HepG2 (cell line): ENCODE results near the gene CSNK1G1. TPM values are rescaled to one million over a fixed set of nuclear protein-coding genes. Genes with fewer than 3 reads are reported as not detected.
A peak's percentile ranks its signal among the peaks of the same experiment; 100 is the strongest.

Experiments used
- AGO2 ChIP-seq: fragments of 200-400 bp; formaldehyde crosslinking; optimal IDR thresholded peaks from 2 replicates; pipeline ENCODE3; 2017; ENCODE audit warnings: mild to moderate bottlenecking, low read depth, low read length, moderate library complexity
- EP300 ChIP-seq, 3 experiments: sonication (generic) in 1 of 3; formaldehyde crosslinking in 1 of 3; IDR thresholded peaks; 2 replicates each; pipeline versions ENCODE4 v1.5.1 to v1.6.1; 2011 to 2020; ENCODE audit warnings: low read depth in 2 of 3, low read length in 2 of 3, borderline replicate concordance in 1 of 3, improper control_type of control experiment in 1 of 3, mild to moderate bottlenecking in 1 of 3, missing genetic modification reagents in 1 of 3, moderate library complexity in 1 of 3
- GTF2F1 ChIP-seq: fragments of 150-350 bp; IDR thresholded peaks from 2 replicates; pipeline ENCODE4 v1.6.1; 2014; ENCODE audit warnings: low read length
- KDM6A ChIP-seq: IDR thresholded peaks from 2 replicates; pipeline ENCODE4 v1.6.1; 2016; ENCODE audit warnings: low read depth
- MTF1 ChIP-seq: sonication (generic); formaldehyde crosslinking; IDR thresholded peaks from 2 replicates; pipeline ENCODE4 v1.5.0; 2020; ENCODE audit warnings: missing genetic modification reagents
- MTF2 ChIP-seq: sonication (generic); formaldehyde crosslinking; IDR thresholded peaks from 2 replicates; pipeline ENCODE4 v1.5.0; 2020; ENCODE audit warnings: missing genetic modification reagents, borderline replicate concordance
- NR2F6 ChIP-seq, 2 experiments: IDR thresholded peaks; 2 replicates each; pipeline ENCODE4 v1.6.1; 2016; ENCODE audit warnings: antibody characterized with exemption in 1 of 2, mild to moderate bottlenecking in 1 of 2
- PHF20 ChIP-seq: sonication (generic); formaldehyde crosslinking; IDR thresholded peaks from 2 replicates; pipeline ENCODE4 v1.5.0; 2020; ENCODE audit warnings: mild to moderate bottlenecking, missing genetic modification reagents
- RAD21 ChIP-seq: fragments of 450-650 bp; formaldehyde crosslinking; IDR thresholded peaks from 2 replicates; pipeline ENCODE4 v1.5.0; 2020; ENCODE audit warnings: mild to moderate bottlenecking
- RXRB ChIP-seq: IDR thresholded peaks from 2 replicates; pipeline ENCODE4 v1.6.1; 2016; ENCODE audit warnings: borderline replicate concordance, missing genetic modification reagents, missing compliant biosample characterization
- SMYD3 ChIP-seq: sonication (generic); formaldehyde crosslinking; IDR thresholded peaks from 2 replicates; pipeline ENCODE4 v1.8.1; 2023; ENCODE audit warnings: mild to moderate bottlenecking, missing genetic modification reagents
- SP140L ChIP-seq: sonication (generic); formaldehyde crosslinking; IDR thresholded peaks from 2 replicates; pipeline ENCODE4 v1.4.0; 2020; ENCODE audit warnings: missing genetic modification reagents, borderline replicate concordance
- U2AF1 ChIP-seq: fragments of 200-400 bp; formaldehyde crosslinking; optimal IDR thresholded peaks from 2 replicates; pipeline ENCODE3; 2017; ENCODE audit warnings: mild to moderate bottlenecking, low read depth, low read length
- ZC3H13 ChIP-seq: sonication (generic); formaldehyde crosslinking; IDR thresholded peaks from 2 replicates; pipeline ENCODE4 v1.8.1; 2023; ENCODE audit warnings: mild to moderate bottlenecking, missing genetic modification reagents, moderate library complexity
- ZNF235 ChIP-seq: sonication (generic); formaldehyde crosslinking; IDR thresholded peaks from 2 replicates; pipeline ENCODE4 v1.8.1; 2023; ENCODE audit warnings: mild to moderate bottlenecking, missing genetic modification reagents, borderline replicate concordance
- ZNF761 ChIP-seq: sonication (generic); formaldehyde crosslinking; conservative IDR thresholded peaks from 2 replicates; pipeline ENCODE4 v1.4.0; 2020; ENCODE audit warnings: mild to moderate bottlenecking, missing genetic modification reagents
- ZNF850 ChIP-seq: sonication (generic); formaldehyde crosslinking; conservative IDR thresholded peaks from 2 replicates; pipeline ENCODE4 v1.9.0; 2021; ENCODE audit warnings: mild to moderate bottlenecking, missing genetic modification reagents
- ZSCAN20 ChIP-seq: sonication (generic); formaldehyde crosslinking; IDR thresholded peaks from 2 replicates; pipeline ENCODE4 v1.4.0; 2020; ENCODE audit warnings: missing genetic modification reagents, mild to moderate bottlenecking, borderline replicate concordance
- polyA plus RNA-seq, 8 experiments: library from polyadenylated mRNA; depleted of rRNA in 3 of 8; stranded (reverse) in 7 of 8; unstranded in 1 of 8; fragments of >200 nt; fragmentation: Illumina TruSeq in 4 of 8; extraction: Trizol in 4 of 8; gene quantifications; 2 replicates each; pipeline versions ENCODE4 v1.2.1 to v1.2.3, GENCODE V29; 2011 to 2016; ENCODE audit warnings: low read depth in 4 of 8, missing spikeins in 1 of 8, mixed read lengths in 1 of 8; ENCODE audit not compliant: insufficient read depth in 1 of 8
- total RNA-seq, 5 experiments: library from RNA; depleted of rRNA; stranded (reverse); fragments of >200 nt; fragmentation: Illumina TruSeq; extraction: Trizol; gene quantifications; 2 replicates each; pipeline ENCODE4 v1.2.3, GENCODE V29; 2016; ENCODE audit warnings: low read depth in 1 of 5
- TF ChIP-seq, protein P1 (sequence below): sonication (generic); formaldehyde crosslinking; IDR thresholded peaks from 2 replicates; pipeline ENCODE4 v1.5.0; 2020; ENCODE audit warnings: missing genetic modification reagents
- TF ChIP-seq, protein P2 (sequence below): sonication (generic); formaldehyde crosslinking; IDR thresholded peaks from 2 replicates; pipeline ENCODE4 v1.4.0; 2020; ENCODE audit warnings: mild to moderate bottlenecking, missing genetic modification reagents
- TF ChIP-seq, protein P3 (sequence below): sonication (generic); formaldehyde crosslinking; IDR thresholded peaks from 2 replicates; pipeline ENCODE4 v1.5.0; 2020; ENCODE audit warnings: missing genetic modification reagents
- TF ChIP-seq, protein P4 (sequence below): sonication (generic); formaldehyde crosslinking; IDR thresholded peaks from 2 replicates; pipeline ENCODE4 v1.4.0; 2020; ENCODE audit warnings: missing genetic modification reagents
- TF ChIP-seq, protein P5 (sequence below): sonication (generic); formaldehyde crosslinking; conservative IDR thresholded peaks from 2 replicates; pipeline ENCODE4 v1.8.0; 2022; ENCODE audit warnings: low read depth, missing genetic modification reagents

The CSNK1G1 gene
- total and polyA plus RNA-seq, 2 of the 13 experiments (the other 11 are each of a cell fraction or from before 2014, with no cell fraction given): 8.5 to 12.6 TPM

DNA sequence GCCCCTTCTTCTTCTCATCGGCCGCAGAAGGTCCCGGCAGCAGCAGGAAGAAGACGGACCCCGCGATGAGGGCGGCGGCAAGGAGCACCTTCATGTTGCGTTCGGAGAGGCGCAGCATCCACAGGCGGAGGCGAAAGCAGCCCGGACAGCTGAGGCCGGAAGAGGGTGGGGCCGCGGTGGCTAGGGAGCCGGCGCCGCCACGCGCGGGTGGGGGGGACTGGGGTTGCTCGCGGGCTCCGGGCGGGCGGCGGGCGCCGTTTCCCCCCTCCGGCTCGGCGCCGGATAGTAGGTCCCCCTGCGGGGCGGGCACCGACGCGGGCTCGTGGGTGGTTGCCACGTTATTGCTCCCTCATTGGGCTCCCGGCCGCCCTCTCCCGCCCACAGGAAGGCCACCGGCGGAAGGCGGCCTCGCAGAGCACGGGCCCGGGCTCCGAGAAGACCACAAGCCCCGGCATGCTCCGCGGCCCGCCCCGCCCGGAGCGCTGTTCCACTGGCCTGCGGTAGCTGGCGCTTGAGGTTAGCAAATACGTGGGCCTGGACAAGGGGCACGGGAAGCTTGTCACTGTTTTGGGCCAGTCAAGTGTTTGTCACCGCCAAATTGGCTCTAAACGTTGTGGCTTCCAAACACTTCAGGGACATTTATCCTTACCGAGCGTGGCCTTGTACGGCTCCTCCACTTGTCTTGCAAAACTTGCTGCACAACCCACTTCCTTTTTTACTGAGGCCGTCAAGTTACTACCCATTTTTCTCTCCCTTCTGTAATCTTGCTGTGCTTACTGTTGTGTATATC, 192.9 kb downstream of the CSNK1G1 start, which contains the start of gene PPIB (continued):
- TF ChIP-seq, protein P1, sequence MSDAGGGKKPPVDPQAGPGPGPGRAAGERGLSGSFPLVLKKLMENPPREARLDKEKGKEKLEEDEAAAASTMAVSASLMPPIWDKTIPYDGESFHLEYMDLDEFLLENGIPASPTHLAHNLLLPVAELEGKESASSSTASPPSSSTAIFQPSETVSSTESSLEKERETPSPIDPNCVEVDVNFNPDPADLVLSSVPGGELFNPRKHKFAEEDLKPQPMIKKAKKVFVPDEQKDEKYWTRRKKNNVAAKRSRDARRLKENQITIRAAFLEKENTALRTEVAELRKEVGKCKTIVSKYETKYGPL: 0 out of 2 replicates have a peak, but pooled peaks have one; percentile 23
- TF ChIP-seq ZNF761: no peak
- TF ChIP-seq GTF2F1: no peak
- TF ChIP-seq AGO2: peak; percentile 91
- TF ChIP-seq RAD21 (CRISPR knock-in tag): peak; percentile 66
- TF ChIP-seq, protein P2, sequence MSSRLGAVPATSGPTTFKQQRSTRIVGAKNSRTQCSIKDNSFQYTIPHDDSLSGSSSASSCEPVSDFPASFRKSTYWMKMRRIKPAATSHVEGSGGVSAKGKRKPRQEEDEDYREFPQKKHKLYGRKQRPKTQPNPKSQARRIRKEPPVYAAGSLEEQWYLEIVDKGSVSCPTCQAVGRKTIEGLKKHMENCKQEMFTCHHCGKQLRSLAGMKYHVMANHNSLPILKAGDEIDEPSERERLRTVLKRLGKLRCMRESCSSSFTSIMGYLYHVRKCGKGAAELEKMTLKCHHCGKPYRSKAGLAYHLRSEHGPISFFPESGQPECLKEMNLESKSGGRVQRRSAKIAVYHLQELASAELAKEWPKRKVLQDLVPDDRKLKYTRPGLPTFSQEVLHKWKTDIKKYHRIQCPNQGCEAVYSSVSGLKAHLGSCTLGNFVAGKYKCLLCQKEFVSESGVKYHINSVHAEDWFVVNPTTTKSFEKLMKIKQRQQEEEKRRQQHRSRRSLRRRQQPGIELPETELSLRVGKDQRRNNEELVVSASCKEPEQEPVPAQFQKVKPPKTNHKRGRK (CRISPR knock-in tag): no peak
- TF ChIP-seq SP140L (CRISPR knock-in tag): no peak
- TF ChIP-seq NR2F6 (IDR thresholded peaks at IDR 0.05): no peak
- 0 out of 2 replicates have a peak, but pooled peaks have one; percentile 26 for TF ChIP-seq NR2F6 (CRISPR knock-in tag; IDR thresholded peaks at IDR 0.05)
- TF ChIP-seq, protein P3, sequence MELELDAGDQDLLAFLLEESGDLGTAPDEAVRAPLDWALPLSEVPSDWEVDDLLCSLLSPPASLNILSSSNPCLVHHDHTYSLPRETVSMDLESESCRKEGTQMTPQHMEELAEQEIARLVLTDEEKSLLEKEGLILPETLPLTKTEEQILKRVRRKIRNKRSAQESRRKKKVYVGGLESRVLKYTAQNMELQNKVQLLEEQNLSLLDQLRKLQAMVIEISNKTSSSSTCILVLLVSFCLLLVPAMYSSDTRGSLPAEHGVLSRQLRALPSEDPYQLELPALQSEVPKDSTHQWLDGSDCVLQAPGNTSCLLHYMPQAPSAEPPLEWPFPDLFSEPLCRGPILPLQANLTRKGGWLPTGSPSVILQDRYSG (CRISPR knock-in tag): no peak
- TF ChIP-seq, protein P4, sequence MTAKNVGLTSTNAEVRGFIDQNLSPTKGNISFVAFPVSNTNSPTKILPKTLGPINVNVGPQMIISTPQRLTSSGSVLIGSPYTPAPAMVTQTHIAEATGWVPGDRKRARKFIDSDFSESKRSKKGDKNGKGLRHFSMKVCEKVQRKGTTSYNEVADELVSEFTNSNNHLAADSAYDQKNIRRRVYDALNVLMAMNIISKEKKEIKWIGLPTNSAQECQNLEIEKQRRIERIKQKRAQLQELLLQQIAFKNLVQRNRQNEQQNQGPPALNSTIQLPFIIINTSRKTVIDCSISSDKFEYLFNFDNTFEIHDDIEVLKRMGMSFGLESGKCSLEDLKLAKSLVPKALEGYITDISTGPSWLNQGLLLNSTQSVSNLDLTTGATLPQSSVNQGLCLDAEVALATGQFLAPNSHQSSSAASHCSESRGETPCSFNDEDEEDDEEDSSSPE: peak; percentile 70
- TF ChIP-seq PHF20 (CRISPR knock-in tag): peak; percentile 57
- TF ChIP-seq, protein P5, sequence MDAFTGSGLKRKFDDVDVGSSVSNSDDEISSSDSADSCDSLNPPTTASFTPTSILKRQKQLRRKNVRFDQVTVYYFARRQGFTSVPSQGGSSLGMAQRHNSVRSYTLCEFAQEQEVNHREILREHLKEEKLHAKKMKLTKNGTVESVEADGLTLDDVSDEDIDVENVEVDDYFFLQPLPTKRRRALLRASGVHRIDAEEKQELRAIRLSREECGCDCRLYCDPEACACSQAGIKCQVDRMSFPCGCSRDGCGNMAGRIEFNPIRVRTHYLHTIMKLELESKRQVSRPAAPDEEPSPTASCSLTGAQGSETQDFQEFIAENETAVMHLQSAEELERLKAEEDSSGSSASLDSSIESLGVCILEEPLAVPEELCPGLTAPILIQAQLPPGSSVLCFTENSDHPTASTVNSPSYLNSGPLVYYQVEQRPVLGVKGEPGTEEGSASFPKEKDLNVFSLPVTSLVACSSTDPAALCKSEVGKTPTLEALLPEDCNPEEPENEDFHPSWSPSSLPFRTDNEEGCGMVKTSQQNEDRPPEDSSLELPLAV (CRISPR knock-in tag): no peak
- TF ChIP-seq ZSCAN20 (CRISPR knock-in tag): 0 out of 2 replicates have a peak, but pooled peaks have one; percentile 24
- TF ChIP-seq SMYD3 (CRISPR knock-in tag): 0 out of 2 replicates have a peak, but pooled peaks have one; percentile 11
- TF ChIP-seq RXRB (CRISPR knock-in tag): no peak; the same call in 1 of the 2 replicates
- TF ChIP-seq ZC3H13 (CRISPR knock-in tag): 0 out of 2 replicates have a peak, but pooled peaks have one; percentile 25
- TF ChIP-seq ZNF850 (CRISPR knock-in tag): no peak
- TF ChIP-seq KDM6A (CRISPR knock-in tag): no peak
- no peak for TF ChIP-seq MTF2 (CRISPR knock-in tag)
- TF ChIP-seq U2AF1: peak; percentile 14
- no peak for TF ChIP-seq MTF1
- no peak for TF ChIP-seq ZNF235 (CRISPR knock-in tag)
- TF ChIP-seq EP300 (IDR thresholded peaks at IDR 0.05; ENCODE audit: low read depth in 2 of 2, low read length in 2 of 2): 0 out of 4 replicates have a peak, but pooled peaks of 1 of the 2 experiments have one; percentile 19
- no peak for TF ChIP-seq EP300 (CRISPR knock-in tag; IDR thresholded peaks at IDR 0.05; ENCODE audit: borderline replicate concordance)
